Kidney (tissue), 14 donors: ENCODE data around the gene AR. TPM values are rescaled to one million over a fixed set of nuclear protein-coding genes. Genes with fewer than 3 reads are reported as not detected.
"Not testable (repeated sequence)": the region's sequence is repeated elsewhere in the genome, so short reads cannot be mapped to it uniquely, and the experiment has no call there.

Experiments
- DNase-seq, 5 donors: peaks; one replicate each; pipeline ENCODE4 v3.0.0-alpha.2; 2013 to 2020
- FAIRE-seq: peaks from 2 replicates; lab custom pipeline; 2012; peaks lifted over from hg19 to GRCh38; lab: Jason Lieb, UNC
- H3K27ac ChIP-seq, 2 donors: one replicate each; pipeline ENCODE4 v1.7.0; 2013; ENCODE audit warnings: low read depth in 2 of 2, low read length in 2 of 2, inconsistent platforms in 1 of 2
- H3K27me3 ChIP-seq: one replicate; pipeline ENCODE4 v1.7.1; 2013; ENCODE audit warnings: low read length, inconsistent platforms; ENCODE audit not compliant: control insufficient read depth, insufficient read depth
- H3K36me3 ChIP-seq, 3 donors: one replicate each; pipeline versions ENCODE4 v1.7.0 to v1.7.1; 2013; ENCODE audit warnings: low read length in 3 of 3, control low read depth in 1 of 3, inconsistent platforms in 1 of 3; ENCODE audit not compliant: insufficient read depth in 3 of 3, control insufficient read depth in 2 of 3
- H3K4me1 ChIP-seq, 3 donors: one replicate each; pipeline versions ENCODE4 v1.7.0 to v1.7.1; 2013; ENCODE audit warnings: low read length in 3 of 3, inconsistent platforms in 1 of 3, low read depth in 1 of 3; ENCODE audit not compliant: control insufficient read depth in 2 of 3, insufficient read depth in 2 of 3
- H3K4me3 ChIP-seq, 3 donors: one replicate each; pipeline versions ENCODE4 v1.7.0 to v1.8.1; 2013; ENCODE audit warnings: low read length in 3 of 3, control low read depth in 1 of 3, inconsistent platforms in 1 of 3
- H3K9ac ChIP-seq, 3 donors: one replicate each; pipeline versions ENCODE4 v1.7.0 to v1.7.1; 2013; ENCODE audit warnings: low read length in 3 of 3, control low read depth in 1 of 3, inconsistent platforms in 1 of 3
- H3K9me3 ChIP-seq, 3 donors: one replicate each; pipeline versions ENCODE4 v1.7.0 to v1.7.1; 2013; ENCODE audit warnings: low read length in 3 of 3, control low read depth in 1 of 3, inconsistent platforms in 1 of 3; ENCODE audit not compliant: control insufficient read depth in 2 of 3, insufficient read depth in 1 of 3
- CTCF ChIP-seq: IDR thresholded peaks from 3 replicates; pipeline ENCODE4 v1.5.1; 2012; ENCODE audit warnings: mild to moderate bottlenecking, moderate library complexity, borderline replicate concordance; ENCODE audit not compliant: insufficient read depth; ENCODE audit errors: extremely low read depth
- intact Hi-C: fragments of 100-400 bp; cut with DNase I; formaldehyde crosslinking; loops from one replicate; pipeline ENCODE4 v1.11.1; 2022
- polyA plus RNA-seq: library from polyadenylated mRNA; stranded (reverse); fragments of 350-450 nt; fragmentation: Illumina TruSeq; extraction: RNeasy Lipid Tissue Mini Kit (QIAGEN cat#74804); gene quantifications from one replicate; pipeline ENCODE4 v1.2.3, GENCODE V29; 2014; ENCODE audit warnings: low read depth, low replicate concordance; ENCODE audit not compliant: insufficient read depth
- total RNA-seq: library from RNA; stranded (reverse); fragmentation: NEBNext Ultra II Directional; extraction: Animal tissue kit (Norgen Biotek cat#: 25700); gene quantifications from one replicate; pipeline ENCODE4 v1.2.1, GENCODE V29; 2021
- donor health status: control.
- donor health status: control.
- donor health status: control.
- donor health status: control.
- donor health status: control.
- donor health status: DM: yes; HTN: yes; CAD: no.
- donor health status: Normal renal cell carcinoma (clear cell type).

AR gene
- total and polyA plus RNA-seq, 2 donors from 2014 or later = 1.6 to 13.6 TPM

GRCh38 chrX:67636532-67636931 is 92.7 kb downstream of the AR start:
- no peaks in the 10 kb centered on the region for H3K36me3 ChIP-seq
- no peaks in the 10 kb centered on the region for H3K4me1 ChIP-seq
- H3K9me3 ChIP-seq = no peaks in the 10 kb centered on the region
- no peak overlapping the region for H3K4me3 ChIP-seq
- FAIRE-seq (no peak), DNase-seq (no peak)
- no peak overlapping the region for H3K27ac ChIP-seq
- intact Hi-C loops = no loop called here
- no peaks in the 10 kb centered on the region for H3K27me3 ChIP-seq
- H3K9ac ChIP-seq = no peak overlapping the region
- TF ChIP-seq CTCF = no peak

GRCh38 chrX:67637293-67637692 is 93.5 kb downstream of the AR start:
- H3K27ac ChIP-seq, H3K9ac ChIP-seq, H3K9me3 ChIP-seq, FAIRE-seq, H3K4me3 ChIP-seq, H3K27me3 ChIP-seq, H3K36me3 ChIP-seq, intact Hi-C loops, H3K4me1 ChIP-seq, DNase-seq: not testable (repeated sequence)

- no peaks in the 10 kb centered on the region for H3K27me3 ChIP-seq
- FAIRE-seq = no peak
- intact Hi-C loops = no loop called here
- H3K9me3 ChIP-seq = no peaks in the 10 kb centered on the region
- TF ChIP-seq CTCF = no peak
- no peak overlapping the region for H3K27ac ChIP-seq
- no peak overlapping the region for H3K4me3 ChIP-seq
- no peak overlapping the region for H3K9ac ChIP-seq
- H3K4me1 ChIP-seq = no peaks in the 10 kb centered on the region
- no peaks in the 10 kb centered on the region for H3K36me3 ChIP-seq
- no peak for DNase-seq
Observed at GRCh38 chrX:67648361-67648760, 104.5 kb downstream of the AR start.

GRCh38 chrX:67651437-67652142 is 107.8 kb downstream of the AR start:
- Histone ChIP-seq H3K4me1 (no peaks in the 10 kb centered on the region), H3K9ac (no peak overlapping the region), H3K27me3 (no peaks in the 10 kb centered on the region), H3K4me3 (no peak overlapping the region), H3K27ac (no peak overlapping the region), H3K36me3 (no peaks in the 10 kb centered on the region), H3K9me3 (no peaks in the 10 kb centered on the region)
- FAIRE-seq (no peak), DNase-seq (no peak)
- intact Hi-C loops = no loop called here
- no peak for TF ChIP-seq CTCF
